GM23338 (cell line): ENCODE measurements around the gene NHSL1. TPM values are rescaled to one million over a fixed set of nuclear protein-coding genes. Genes with fewer than 3 reads are reported as not detected.

Source experiments
- ATAC-seq: fragments of 200-7000 bp; cut with Tn5 transposase; 3 replicates; pipeline ENCODE4 v1.9.1; 2020
- DNase-seq: peaks from one replicate; pipeline ENCODE4 v3.0.0-alpha.2; 2015; ENCODE audit warnings: low spot score
- H2AFZ ChIP-seq: fragments of 200-600 bp; sonication (generic); 2 replicates; pipeline ENCODE4 v1.8.0; 2016; ENCODE audit warnings: antibody characterized with exemption, mild to moderate bottlenecking, moderate library complexity
- H3F3A ChIP-seq: fragments of 200-600 bp; sonication (generic); replicated peaks from 2 replicates; pipeline ENCODE4 v1.8.0; 2017; ENCODE audit warnings: antibody characterized with exemption, mixed run types, low read depth
- H3K27ac ChIP-seq: fragments of 200-600 bp; sonication (generic); 2 replicates; pipeline ENCODE4 v1.6.1; 2016; ENCODE audit warnings: low read depth
- H3K27me3 ChIP-seq: fragments of 200-600 bp; sonication (generic); 2 replicates; pipeline ENCODE4 v1.8.0; 2016; ENCODE audit warnings: mild to moderate bottlenecking, mixed run types, moderate library complexity; ENCODE audit not compliant: insufficient read depth
- H3K36me3 ChIP-seq: fragments of 200-600 bp; sonication (generic); 2 replicates; pipeline ENCODE4 v1.8.0; 2016; ENCODE audit warnings: mild to moderate bottlenecking; ENCODE audit not compliant: insufficient read depth
- H3K4me1 ChIP-seq: fragments of 200-600 bp; sonication (generic); 2 replicates; pipeline ENCODE4 v1.8.0; 2016; ENCODE audit warnings: mild to moderate bottlenecking, moderate library complexity; ENCODE audit not compliant: insufficient read depth
- H3K4me2 ChIP-seq: fragments of 200-600 bp; sonication (generic); 2 replicates; pipeline ENCODE4 v1.7.1; 2017; ENCODE audit warnings: mixed run types
- H3K4me3 ChIP-seq: fragments of 200-600 bp; sonication (generic); 2 replicates; pipeline ENCODE4 v1.6.1; 2016; ENCODE audit warnings: mixed run types
- H3K79me2 ChIP-seq: fragments of 200-600 bp; sonication (generic); replicated peaks from 2 replicates; pipeline ENCODE4 v1.8.0; 2017; ENCODE audit warnings: mild to moderate bottlenecking; ENCODE audit not compliant: insufficient read depth
- H3K9me2 ChIP-seq: fragments of 200-600 bp; sonication (generic); 2 replicates; pipeline ENCODE4 v1.8.0; 2017; ENCODE audit not compliant: insufficient read depth
- H4K20me1 ChIP-seq: fragments of 200-600 bp; sonication (generic); replicated peaks from 2 replicates; pipeline ENCODE4 v1.8.0; 2017; ENCODE audit warnings: mild to moderate bottlenecking; ENCODE audit not compliant: insufficient read depth
- H3K27ac Mint-ChIP-seq: 2 replicates; pipeline ENCODE4 v1.8.0; 2020; ENCODE audit warnings: inconsistent platforms, mild to moderate bottlenecking, moderate library complexity, mixed read lengths
- H3K27me3 Mint-ChIP-seq: 3 replicates; pipeline ENCODE4 v1.8.0; 2022; ENCODE audit warnings: low read depth, mild to moderate bottlenecking, moderate library complexity, mixed read lengths, inconsistent platforms; ENCODE audit not compliant: insufficient read depth, poor library complexity
- H3K36me3 Mint-ChIP-seq: 3 replicates; pipeline ENCODE4 v1.8.0; 2021; ENCODE audit warnings: low read depth, mild to moderate bottlenecking, inconsistent platforms, moderate library complexity, mixed read lengths
- H3K4me1 Mint-ChIP-seq: 3 replicates; pipeline ENCODE4 v1.8.0; 2020; ENCODE audit warnings: mild to moderate bottlenecking, inconsistent platforms, mixed read lengths
- H3K4me3 Mint-ChIP-seq: 3 replicates; pipeline ENCODE4 v1.8.0; 2021; ENCODE audit warnings: moderate library complexity, mild to moderate bottlenecking, inconsistent platforms, mixed read lengths
- H3K9me3 Mint-ChIP-seq: 3 replicates; pipeline ENCODE4 v1.8.0; 2020; ENCODE audit warnings: moderate library complexity, mild to moderate bottlenecking, inconsistent platforms, mixed read lengths
- CREB1 ChIP-seq: fragments of 250-450 bp; sonication (Bioruptor Pico); IDR thresholded peaks from 2 replicates; pipeline ENCODE4 v1.5.0; 2020; ENCODE audit warnings: low read depth, mild to moderate bottlenecking, moderate library complexity
- EZH2 ChIP-seq: fragments of 200-600 bp; sonication (generic); IDR thresholded peaks from one replicate; pipeline ENCODE4 v1.8.0; 2017; ENCODE audit warnings: antibody characterized with exemption, mild to moderate bottlenecking, low read depth; ENCODE audit not compliant: unreplicated experiment
- EZH2phosphoT487 ChIP-seq: fragments of 200-600 bp; sonication (generic); IDR thresholded peaks from one replicate; pipeline ENCODE4 v1.8.1; 2018; ENCODE audit warnings: antibody characterized with exemption; ENCODE audit not compliant: unreplicated experiment
- JUNB ChIP-seq: IDR thresholded peaks from one replicate; pipeline ENCODE4 v1.6.1; 2016; ENCODE audit warnings: antibody characterized with exemption; ENCODE audit not compliant: unreplicated experiment
- NANOG ChIP-seq: IDR thresholded peaks from 2 replicates; pipeline ENCODE4 v1.6.1; 2016; ENCODE audit warnings: antibody characterized with exemption, borderline replicate concordance
- POLR2AphosphoS5 ChIP-seq: IDR thresholded peaks from 2 replicates; pipeline ENCODE4 v1.6.1; 2016; ENCODE audit warnings: antibody characterized with exemption, low read depth
- STAT1 ChIP-seq: IDR thresholded peaks from one replicate; pipeline ENCODE4 v1.6.1; 2016; ENCODE audit warnings: antibody characterized with exemption; ENCODE audit not compliant: unreplicated experiment
- ZNF114 ChIP-seq: fragments of 250-450 bp; sonication (Bioruptor Pico); IDR thresholded peaks from 2 replicates; pipeline ENCODE4 v1.5.0; 2020; ENCODE audit warnings: mild to moderate bottlenecking, moderate library complexity
- ZNF331 ChIP-seq: fragments of 250-450 bp; sonication (Bioruptor Pico); IDR thresholded peaks from 2 replicates; pipeline ENCODE4 v1.5.0; 2020; ENCODE audit warnings: low read depth, mild to moderate bottlenecking, moderate library complexity
- ZNF462 ChIP-seq: fragments of 250-450 bp; sonication (Bioruptor Pico); IDR thresholded peaks from 2 replicates; pipeline ENCODE4 v1.5.0; 2020; ENCODE audit warnings: mild to moderate bottlenecking, moderate library complexity
- polyA plus RNA-seq: library from polyadenylated mRNA; unstranded; fragments of >200 nt; fragmentation: Nextera tagmentation; extraction: Ambion mirVana; gene quantifications from 2 replicates; pipeline ENCODE4 v1.2.1, GENCODE V29; 2016
- total RNA-seq: library from RNA; depleted of rRNA; stranded (reverse); fragments of >200 nt; shearing (Covaris generic); gene quantifications from 2 replicates; pipeline ENCODE4 v1.2.3, GENCODE V29; 2014
- TF ChIP-seq, protein P1 (sequence below): IDR thresholded peaks from 2 replicates; pipeline ENCODE4 v1.6.1; 2016; ENCODE audit warnings: antibody characterized with exemption
- TF ChIP-seq, protein P2 (sequence below), 2 experiments: fragments of 200-600 bp in 1 of 2; sonication (generic) in 1 of 2; conservative IDR thresholded peaks; 2 replicates each; pipeline versions ENCODE4 v1.5.1 to v1.6.1; 2016 to 2017; ENCODE audit warnings: antibody characterized with exemption in 2 of 2, low read depth in 2 of 2, mild to moderate bottlenecking in 2 of 2, moderate library complexity in 1 of 2
- TF ChIP-seq, protein P3 (sequence below): IDR thresholded peaks from one replicate; pipeline ENCODE4 v1.6.1; 2018; ENCODE audit warnings: antibody characterized with exemption; ENCODE audit not compliant: unreplicated experiment

NHSL1 gene
- total and polyA plus RNA-seq, 2 experiments from 2014 or later, result 11.2 to 24.5 TPM

- H3K36me3 ChIP-seq, result peaks cover 4% of the 10 kb centered on the region
- H3K4me2 ChIP-seq, result no peak overlapping the region
- TF ChIP-seq, protein P1, sequence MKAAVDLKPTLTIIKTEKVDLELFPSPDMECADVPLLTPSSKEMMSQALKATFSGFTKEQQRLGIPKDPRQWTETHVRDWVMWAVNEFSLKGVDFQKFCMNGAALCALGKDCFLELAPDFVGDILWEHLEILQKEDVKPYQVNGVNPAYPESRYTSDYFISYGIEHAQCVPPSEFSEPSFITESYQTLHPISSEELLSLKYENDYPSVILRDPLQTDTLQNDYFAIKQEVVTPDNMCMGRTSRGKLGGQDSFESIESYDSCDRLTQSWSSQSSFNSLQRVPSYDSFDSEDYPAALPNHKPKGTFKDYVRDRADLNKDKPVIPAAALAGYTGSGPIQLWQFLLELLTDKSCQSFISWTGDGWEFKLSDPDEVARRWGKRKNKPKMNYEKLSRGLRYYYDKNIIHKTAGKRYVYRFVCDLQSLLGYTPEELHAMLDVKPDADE, result no peak
- TF ChIP-seq EZH2phosphoT487 (no peak), ZNF331 (CRISPR knock-in tag) (no peak), POLR2AphosphoS5 (no peak), ZNF462 (CRISPR knock-in tag) (no peak), JUNB (no peak), CREB1 (no peak), STAT1 (no peak), NANOG (no peak), EZH2 (no peak), ZNF114 (CRISPR knock-in tag) (no peak)
- TF ChIP-seq, protein P2, sequence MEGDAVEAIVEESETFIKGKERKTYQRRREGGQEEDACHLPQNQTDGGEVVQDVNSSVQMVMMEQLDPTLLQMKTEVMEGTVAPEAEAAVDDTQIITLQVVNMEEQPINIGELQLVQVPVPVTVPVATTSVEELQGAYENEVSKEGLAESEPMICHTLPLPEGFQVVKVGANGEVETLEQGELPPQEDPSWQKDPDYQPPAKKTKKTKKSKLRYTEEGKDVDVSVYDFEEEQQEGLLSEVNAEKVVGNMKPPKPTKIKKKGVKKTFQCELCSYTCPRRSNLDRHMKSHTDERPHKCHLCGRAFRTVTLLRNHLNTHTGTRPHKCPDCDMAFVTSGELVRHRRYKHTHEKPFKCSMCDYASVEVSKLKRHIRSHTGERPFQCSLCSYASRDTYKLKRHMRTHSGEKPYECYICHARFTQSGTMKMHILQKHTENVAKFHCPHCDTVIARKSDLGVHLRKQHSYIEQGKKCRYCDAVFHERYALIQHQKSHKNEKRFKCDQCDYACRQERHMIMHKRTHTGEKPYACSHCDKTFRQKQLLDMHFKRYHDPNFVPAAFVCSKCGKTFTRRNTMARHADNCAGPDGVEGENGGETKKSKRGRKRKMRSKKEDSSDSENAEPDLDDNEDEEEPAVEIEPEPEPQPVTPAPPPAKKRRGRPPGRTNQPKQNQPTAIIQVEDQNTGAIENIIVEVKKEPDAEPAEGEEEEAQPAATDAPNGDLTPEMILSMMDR (conservative IDR thresholded peaks at IDR 0.05; ENCODE audit: low read depth in 2 of 2), result no peak
- TF ChIP-seq, protein P3, sequence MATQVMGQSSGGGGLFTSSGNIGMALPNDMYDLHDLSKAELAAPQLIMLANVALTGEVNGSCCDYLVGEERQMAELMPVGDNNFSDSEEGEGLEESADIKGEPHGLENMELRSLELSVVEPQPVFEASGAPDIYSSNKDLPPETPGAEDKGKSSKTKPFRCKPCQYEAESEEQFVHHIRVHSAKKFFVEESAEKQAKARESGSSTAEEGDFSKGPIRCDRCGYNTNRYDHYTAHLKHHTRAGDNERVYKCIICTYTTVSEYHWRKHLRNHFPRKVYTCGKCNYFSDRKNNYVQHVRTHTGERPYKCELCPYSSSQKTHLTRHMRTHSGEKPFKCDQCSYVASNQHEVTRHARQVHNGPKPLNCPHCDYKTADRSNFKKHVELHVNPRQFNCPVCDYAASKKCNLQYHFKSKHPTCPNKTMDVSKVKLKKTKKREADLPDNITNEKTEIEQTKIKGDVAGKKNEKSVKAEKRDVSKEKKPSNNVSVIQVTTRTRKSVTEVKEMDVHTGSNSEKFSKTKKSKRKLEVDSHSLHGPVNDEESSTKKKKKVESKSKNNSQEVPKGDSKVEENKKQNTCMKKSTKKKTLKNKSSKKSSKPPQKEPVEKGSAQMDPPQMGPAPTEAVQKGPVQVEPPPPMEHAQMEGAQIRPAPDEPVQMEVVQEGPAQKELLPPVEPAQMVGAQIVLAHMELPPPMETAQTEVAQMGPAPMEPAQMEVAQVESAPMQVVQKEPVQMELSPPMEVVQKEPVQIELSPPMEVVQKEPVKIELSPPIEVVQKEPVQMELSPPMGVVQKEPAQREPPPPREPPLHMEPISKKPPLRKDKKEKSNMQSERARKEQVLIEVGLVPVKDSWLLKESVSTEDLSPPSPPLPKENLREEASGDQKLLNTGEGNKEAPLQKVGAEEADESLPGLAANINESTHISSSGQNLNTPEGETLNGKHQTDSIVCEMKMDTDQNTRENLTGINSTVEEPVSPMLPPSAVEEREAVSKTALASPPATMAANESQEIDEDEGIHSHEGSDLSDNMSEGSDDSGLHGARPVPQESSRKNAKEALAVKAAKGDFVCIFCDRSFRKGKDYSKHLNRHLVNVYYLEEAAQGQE, result no peak
- H3K4me1 ChIP-seq, result no peaks in the 10 kb centered on the region
- peaks cover 43% of the 10 kb centered on the region for H3K36me3 Mint-ChIP-seq
- H3K4me1 Mint-ChIP-seq, result no peaks in the 10 kb centered on the region
- no peak overlapping the region for H3K4me3 Mint-ChIP-seq
- H4K20me1 ChIP-seq, result no peaks in the 10 kb centered on the region; the same call in 1 of the 2 replicates
- no peaks in the 10 kb centered on the region for H3K9me3 Mint-ChIP-seq
- no peak overlapping the region for H3K27ac ChIP-seq
- H3K79me2 ChIP-seq, result no peaks in the 10 kb centered on the region
- no peak overlapping the region for H3K27ac Mint-ChIP-seq
- ATAC-seq (no peak), DNase-seq (no peak)
- peaks cover 8% of the 10 kb centered on the region for H3K27me3 Mint-ChIP-seq
- no peak overlapping the region for H3K4me3 ChIP-seq
- H3K27me3 ChIP-seq, result no peaks in the 10 kb centered on the region
- H2AFZ ChIP-seq, result no peak overlapping the region
- no peaks in the 10 kb centered on the region for H3K9me2 ChIP-seq
- H3F3A ChIP-seq, result no peaks in the 10 kb centered on the region
Observed at GRCh38 chr6:138417493-138418117, 81.7 kb downstream of the NHSL1 start.
